ENCODE data around the gene LRRC18. TPM values are rescaled to one million over a fixed set of nuclear protein-coding genes. Genes with fewer than 3 reads are reported as not detected.

Gene LRRC18
- total and polyA plus RNA-seq, 9 of the 15 experiments (the other 6 are each of a cell fraction or from before 2014, with no cell fraction given) = not detected

DNA sequence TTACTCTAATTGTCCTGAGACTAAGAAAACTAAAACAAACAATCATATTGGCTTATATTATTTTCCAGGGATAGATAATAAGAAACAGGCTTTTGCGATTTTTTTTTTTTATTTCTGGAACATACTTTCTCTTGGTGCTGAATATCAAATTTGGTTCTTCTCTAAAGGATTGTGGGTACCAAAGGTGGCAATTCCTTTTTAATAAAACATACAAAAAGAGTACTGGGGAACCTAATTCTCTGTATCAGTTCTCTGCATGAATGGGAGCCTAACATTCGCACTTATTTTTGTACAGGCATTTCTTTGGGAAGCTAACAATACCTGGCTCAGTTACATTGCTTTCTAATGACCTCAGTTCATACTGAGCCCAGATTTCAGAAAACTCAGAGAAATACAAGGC is 32.8 kb downstream of the LRRC18 start:
- POLR2A ChIA-PET = no interaction called here
- Histone ChIP-seq H3K4me3 (no peak overlapping the region), H2AFZ (ENCODE audit: low read depth, low read length) (no peak overlapping the region), H4K20me1 (replicated peaks; ENCODE audit: control insufficient read depth, insufficient read depth, low read length) (no peaks in the 10 kb centered on the region), H3K4me2 (ENCODE audit: insufficient read depth, low read length) (no peak overlapping the region), H3K4me1 (replicated peaks in 1 of 2; ENCODE audit: control insufficient read depth in 2 of 2, insufficient read depth in 2 of 2, low read length in 2 of 2) (no peaks in the 10 kb centered on the region), H3K27me3 (ENCODE audit: control insufficient read depth in 2 of 2, insufficient read depth in 2 of 2, low read length in 2 of 2) (peaks cover 5 to 19% of the 10 kb centered on the region in 2 experiments; a peak in 3 of 5 replicates), H3K9ac (ENCODE audit: insufficient read depth in 1 of 2, low read depth in 2 of 2, low read length in 2 of 2) (no peak overlapping the region), H3K9me1 (ENCODE audit: control insufficient read depth, insufficient read depth, low read length) (peaks cover 5% of the 10 kb centered on the region), H3K79me2 (ENCODE audit: control insufficient read depth, insufficient read depth, low read length) (no peaks in the 10 kb centered on the region), H3K27ac (ENCODE audit: extremely low read depth, low read depth, low read length) (no peak overlapping the region), H3K36me3 (ENCODE audit: control insufficient read depth, insufficient read depth, low read length) (no peaks in the 10 kb centered on the region), H3K9me3 (replicated peaks; ENCODE audit: control insufficient read depth, insufficient read depth, low read depth, low read length) (no peaks in the 10 kb centered on the region)
- DNase-seq (ENCODE audit: extremely low read depth in 1 of 4, low spot score in 3 of 4) (no peak), ATAC-seq (no peak), FAIRE-seq (no peak)
- in situ Hi-C loops (cut with MboI) (no loop called here), intact Hi-C loops (cut with micrococcal nuclease) (no loop called here)
- WGBS (ENCODE audit: insufficient coverage, low coverage, missing lambda C conversion rate) = 0% methylated on average over 2 of the region's 2 CpGs
- BruUV-seq (replicated peaks) = no TSS peak
- TF ChIP-seq NR2C2 (CRISPR knock-in tag; IDR thresholded peaks at IDR 0.05) = no peak
- no peak for TF ChIP-seq NR2C2 (tag; IDR thresholded peaks at IDR 0.05)
- TF ChIP-seq, protein P1, sequence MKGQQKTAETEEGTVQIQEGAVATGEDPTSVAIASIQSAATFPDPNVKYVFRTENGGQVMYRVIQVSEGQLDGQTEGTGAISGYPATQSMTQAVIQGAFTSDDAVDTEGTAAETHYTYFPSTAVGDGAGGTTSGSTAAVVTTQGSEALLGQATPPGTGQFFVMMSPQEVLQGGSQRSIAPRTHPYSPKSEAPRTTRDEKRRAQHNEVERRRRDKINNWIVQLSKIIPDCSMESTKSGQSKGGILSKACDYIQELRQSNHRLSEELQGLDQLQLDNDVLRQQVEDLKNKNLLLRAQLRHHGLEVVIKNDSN (CRISPR knock-in tag; IDR thresholded peaks at IDR 0.05) = no peak
- TF ChIP-seq, protein P2, sequence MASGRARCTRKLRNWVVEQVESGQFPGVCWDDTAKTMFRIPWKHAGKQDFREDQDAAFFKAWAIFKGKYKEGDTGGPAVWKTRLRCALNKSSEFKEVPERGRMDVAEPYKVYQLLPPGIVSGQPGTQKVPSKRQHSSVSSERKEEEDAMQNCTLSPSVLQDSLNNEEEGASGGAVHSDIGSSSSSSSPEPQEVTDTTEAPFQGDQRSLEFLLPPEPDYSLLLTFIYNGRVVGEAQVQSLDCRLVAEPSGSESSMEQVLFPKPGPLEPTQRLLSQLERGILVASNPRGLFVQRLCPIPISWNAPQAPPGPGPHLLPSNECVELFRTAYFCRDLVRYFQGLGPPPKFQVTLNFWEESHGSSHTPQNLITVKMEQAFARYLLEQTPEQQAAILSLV (tag; IDR thresholded peaks at IDR 0.05) = no peak
- no peak for TF ChIP-seq TAF1 (IDR thresholded peaks at IDR 0.05; ENCODE audit: control insufficient read depth, extremely low read depth, insufficient read depth, low read length, severe bottlenecking)
- no peak for TF ChIP-seq ZNF212 (CRISPR knock-in tag; IDR thresholded peaks at IDR 0.05)
- TF ChIP-seq ZFP36 (IDR thresholded peaks at IDR 0.05; ENCODE audit: low read depth, low read length, partially characterized antibody) = no peak
- TF ChIP-seq TEAD1 (CRISPR knock-in tag; IDR thresholded peaks at IDR 0.05) = no peak
- TF ChIP-seq, protein P3, sequence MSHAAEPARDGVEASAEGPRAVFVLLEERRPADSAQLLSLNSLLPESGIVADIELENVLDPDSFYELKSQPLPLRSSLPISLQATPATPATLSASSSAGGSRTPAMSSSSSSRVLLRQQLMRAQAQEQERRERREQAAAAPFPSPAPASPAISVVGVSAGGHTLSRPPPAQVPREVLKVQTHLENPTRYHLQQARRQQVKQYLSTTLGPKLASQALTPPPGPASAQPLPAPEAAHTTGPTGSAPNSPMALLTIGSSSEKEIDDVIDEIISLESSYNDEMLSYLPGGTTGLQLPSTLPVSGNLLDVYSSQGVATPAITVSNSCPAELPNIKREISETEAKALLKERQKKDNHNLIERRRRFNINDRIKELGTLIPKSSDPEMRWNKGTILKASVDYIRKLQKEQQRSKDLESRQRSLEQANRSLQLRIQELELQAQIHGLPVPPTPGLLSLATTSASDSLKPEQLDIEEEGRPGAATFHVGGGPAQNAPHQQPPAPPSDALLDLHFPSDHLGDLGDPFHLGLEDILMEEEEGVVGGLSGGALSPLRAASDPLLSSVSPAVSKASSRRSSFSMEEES (CRISPR knock-in tag; IDR thresholded peaks at IDR 0.05) = no peak
- TF ChIP-seq ZNF445 (CRISPR knock-in tag; IDR thresholded peaks at IDR 0.05; ENCODE audit: low read depth) = no peak
- TF ChIP-seq ZFX (CRISPR knock-in tag; IDR thresholded peaks at IDR 0.05) = no peak
- TF ChIP-seq, protein P4, sequence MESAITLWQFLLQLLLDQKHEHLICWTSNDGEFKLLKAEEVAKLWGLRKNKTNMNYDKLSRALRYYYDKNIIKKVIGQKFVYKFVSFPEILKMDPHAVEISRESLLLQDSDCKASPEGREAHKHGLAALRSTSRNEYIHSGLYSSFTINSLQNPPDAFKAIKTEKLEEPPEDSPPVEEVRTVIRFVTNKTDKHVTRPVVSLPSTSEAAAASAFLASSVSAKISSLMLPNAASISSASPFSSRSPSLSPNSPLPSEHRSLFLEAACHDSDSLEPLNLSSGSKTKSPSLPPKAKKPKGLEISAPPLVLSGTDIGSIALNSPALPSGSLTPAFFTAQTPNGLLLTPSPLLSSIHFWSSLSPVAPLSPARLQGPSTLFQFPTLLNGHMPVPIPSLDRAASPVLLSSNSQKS (CRISPR knock-in tag; IDR thresholded peaks at IDR 0.05) = no peak
- CTCF ChIA-PET (ENCODE audit: low intra/inter-chr PET ratio) = no interaction called here

Data from K562 (cell line).